ENCODE measurements around the gene PRH2. TPM values are rescaled to one million over a fixed set of nuclear protein-coding genes. Genes with fewer than 3 reads are reported as not detected.
A peak's percentile ranks its signal among the peaks of the same experiment; 100 is the strongest.

Gene PRH2
- total RNA-seq, 2 donors from 2014 or later = not detected

GRCh38 chr12:10936506-10936905 is 7.5 kb downstream of the PRH2 start:
- DNase-seq (no peak), ATAC-seq (replicated peaks in 1 of 2) (no peak)
- no peak overlapping the region for H3K27ac Mint-ChIP-seq
- no peaks in the 10 kb centered on the region for H3K9me3 Mint-ChIP-seq
- H3K36me3 Mint-ChIP-seq (ENCODE audit: insufficient read depth in 2 of 2) = no peaks in the 10 kb centered on the region
- H3K4me3 Mint-ChIP-seq = no peak overlapping the region
- no peaks in the 10 kb centered on the region for H3K4me1 Mint-ChIP-seq (ENCODE audit: low read depth)
- no peaks in the 10 kb centered on the region for H3K27me3 Mint-ChIP-seq (ENCODE audit: low read depth)

- no peak within 1 kb of the TSS for H3K4me3 Mint-ChIP-seq
- peaks cover 0 to under 1% of the 10 kb centered on the region in 2 donors for H3K9me3 Mint-ChIP-seq
- no peak within 1 kb of the TSS for H3K27ac Mint-ChIP-seq
- no peak for ATAC-seq (replicated peaks in 1 of 2)
- H3K27me3 Mint-ChIP-seq (ENCODE audit: low read depth) = no peaks in the 10 kb centered on the region
- no peak for DNase-seq
- no peaks in the 10 kb centered on the region for H3K4me1 Mint-ChIP-seq (ENCODE audit: low read depth)
- no peaks in the 10 kb centered on the region for H3K36me3 Mint-ChIP-seq (ENCODE audit: insufficient read depth in 2 of 2)
Observed at GRCh38 chr12:10939163-10939562, 10.1 kb downstream of the PRH2 start, which contains the start of gene TAS2R14. TSS of gene TAS2R14 (minus strand) at chr12:10939263. CDS start at chr12:10939207, 56 bp downstream.

GRCh38 chr12:10940389-10940788 is 11.4 kb downstream of the PRH2 start:
- Mint-ChIP-seq H3K9me3 (peaks cover 0 to 2% of the 10 kb centered on the region in 2 donors), H3K27me3 (ENCODE audit: low read depth) (no peaks in the 10 kb centered on the region), H3K27ac (no peak overlapping the region), H3K4me1 (ENCODE audit: low read depth) (no peaks in the 10 kb centered on the region), H3K4me3 (no peak overlapping the region), H3K36me3 (ENCODE audit: insufficient read depth in 2 of 2) (peaks cover 0 to 3% of the 10 kb centered on the region in 2 donors)
- DNase-seq (no peak), ATAC-seq (replicated peaks in 1 of 2) (no peak)

GRCh38 chr12:10941369-10941768 is 12.3 kb downstream of the PRH2 start:
- Mint-ChIP-seq H3K4me1 (ENCODE audit: low read depth) (no peaks in the 10 kb centered on the region), H3K36me3 (ENCODE audit: insufficient read depth in 2 of 2) (peaks cover 0 to 4% of the 10 kb centered on the region in 2 donors), H3K27ac (no peak overlapping the region), H3K27me3 (ENCODE audit: low read depth) (no peaks in the 10 kb centered on the region), H3K9me3 (peaks cover 0 to 2% of the 10 kb centered on the region in 2 donors), H3K4me3 (no peak overlapping the region)
- no peak for ATAC-seq (replicated peaks in 1 of 2)
- DNase-seq = no peak

GRCh38 chr12:10941916-10942607 is 13.0 kb downstream of the PRH2 start:
- H3K27ac Mint-ChIP-seq = no peak overlapping the region

GRCh38 chr12:10943167-10943566 is 14.1 kb downstream of the PRH2 start:
- Mint-ChIP-seq H3K27ac (peak overlapping the region; percentile 11), H3K4me1 (ENCODE audit: low read depth) (no peaks in the 10 kb centered on the region), H3K27me3 (ENCODE audit: low read depth) (no peaks in the 10 kb centered on the region), H3K4me3 (no peak overlapping the region), H3K9me3 (peaks cover 3 to 4% of the 10 kb centered on the region in 2 donors), H3K36me3 (ENCODE audit: insufficient read depth in 2 of 2) (peaks cover 3 to 4% of the 10 kb centered on the region in 2 donors)
- no peak for DNase-seq
- no peak for ATAC-seq (replicated peaks in 1 of 2)

More at GRCh38 chr12:10941916-10942607, 13.0 kb downstream of the PRH2 start:
- H3K4me3 Mint-ChIP-seq = no peak overlapping the region
- peaks cover 0 to 4% of the 10 kb centered on the region in 2 donors for H3K36me3 Mint-ChIP-seq (ENCODE audit: insufficient read depth in 2 of 2)
- no peaks in the 10 kb centered on the region for H3K4me1 Mint-ChIP-seq (ENCODE audit: low read depth)
- DNase-seq (no peak), ATAC-seq (replicated peaks in 1 of 2) (no peak)
- H3K9me3 Mint-ChIP-seq = peaks cover 2% of the 10 kb centered on the region in 2 donors
- H3K27me3 Mint-ChIP-seq (ENCODE audit: low read depth) = no peaks in the 10 kb centered on the region

GRCh38 chr12:10952645-10953044 is 23.6 kb downstream of the PRH2 start:
- DNase-seq (no peak), ATAC-seq (replicated peaks in 1 of 2) (no peak)
- Mint-ChIP-seq H3K9me3 (peaks cover 12 to 15% of the 10 kb centered on the region in 2 donors), H3K36me3 (ENCODE audit: insufficient read depth in 2 of 2) (peaks cover 13 to 15% of the 10 kb centered on the region in 2 donors), H3K4me3 (no peak overlapping the region), H3K27me3 (ENCODE audit: low read depth) (no peaks in the 10 kb centered on the region), H3K27ac (no peak overlapping the region), H3K4me1 (ENCODE audit: low read depth) (peaks cover 8% of the 10 kb centered on the region)

- no peak for ATAC-seq (replicated peaks in 1 of 2)
- peaks cover 9 to 10% of the 10 kb centered on the region in 2 donors for H3K36me3 Mint-ChIP-seq (ENCODE audit: insufficient read depth in 2 of 2)
- no peak overlapping the region for H3K4me3 Mint-ChIP-seq
- peaks cover 11% of the 10 kb centered on the region for H3K4me1 Mint-ChIP-seq (ENCODE audit: low read depth)
- H3K27ac Mint-ChIP-seq = no peak overlapping the region
- no peaks in the 10 kb centered on the region for H3K27me3 Mint-ChIP-seq (ENCODE audit: low read depth)
- peaks cover 5 to 7% of the 10 kb centered on the region in 2 donors for H3K9me3 Mint-ChIP-seq
- DNase-seq = no peak
Observed at GRCh38 chr12:10956085-10956484, 27.0 kb downstream of the PRH2 start.

- Mint-ChIP-seq H3K27ac (no peak overlapping the region), H3K9me3 (peaks cover 5 to 7% of the 10 kb centered on the region in 2 donors), H3K27me3 (ENCODE audit: low read depth) (no peaks in the 10 kb centered on the region), H3K36me3 (ENCODE audit: insufficient read depth in 2 of 2) (peaks cover 9 to 10% of the 10 kb centered on the region in 2 donors), H3K4me1 (ENCODE audit: low read depth) (peaks cover 13% of the 10 kb centered on the region), H3K4me3 (no peak overlapping the region)
- DNase-seq = no peak
- no peak for ATAC-seq (replicated peaks in 1 of 2)
Observed at GRCh38 chr12:10957741-10958140, 28.7 kb downstream of the PRH2 start.

GRCh38 chr12:10959804-10960203 is 30.8 kb downstream of the PRH2 start:
- ATAC-seq (replicated peaks in 1 of 2) = no peak
- Mint-ChIP-seq H3K4me3 (no peak overlapping the region), H3K27ac (no peak overlapping the region), H3K9me3 (peaks cover 4 to 5% of the 10 kb centered on the region in 2 donors), H3K4me1 (ENCODE audit: low read depth) (peaks cover 13% of the 10 kb centered on the region), H3K36me3 (ENCODE audit: insufficient read depth in 2 of 2) (peaks cover 5 to 7% of the 10 kb centered on the region in 2 donors), H3K27me3 (ENCODE audit: low read depth) (no peaks in the 10 kb centered on the region)
- no peak for DNase-seq

GRCh38 chr12:10960211-10960610 is 31.2 kb downstream of the PRH2 start:
- DNase-seq (no peak), ATAC-seq (replicated peaks in 1 of 2) (no peak)
- H3K9me3 Mint-ChIP-seq = peaks cover under 1 to 5% of the 10 kb centered on the region in 2 donors
- H3K4me1 Mint-ChIP-seq (ENCODE audit: low read depth) = peaks cover 13% of the 10 kb centered on the region
- peaks cover 2 to 7% of the 10 kb centered on the region in 2 donors for H3K36me3 Mint-ChIP-seq (ENCODE audit: insufficient read depth in 2 of 2)
- H3K4me3 Mint-ChIP-seq = no peak overlapping the region
- no peaks in the 10 kb centered on the region for H3K27me3 Mint-ChIP-seq (ENCODE audit: low read depth)
- H3K27ac Mint-ChIP-seq = no peak overlapping the region

GRCh38 chr12:10965476-10965875 is 36.4 kb downstream of the PRH2 start:
- no peaks in the 10 kb centered on the region for H3K9me3 Mint-ChIP-seq
- H3K36me3 Mint-ChIP-seq (ENCODE audit: insufficient read depth in 2 of 2) = peaks cover 0 to 2% of the 10 kb centered on the region in 2 donors
- ATAC-seq (replicated peaks in 1 of 2) (no peak), DNase-seq (no peak)
- no peaks in the 10 kb centered on the region for H3K27me3 Mint-ChIP-seq (ENCODE audit: low read depth)
- H3K4me3 Mint-ChIP-seq = no peak overlapping the region
- H3K27ac Mint-ChIP-seq = no peak overlapping the region
- peaks cover 5% of the 10 kb centered on the region for H3K4me1 Mint-ChIP-seq (ENCODE audit: low read depth)

GRCh38 chr12:10966314-10966713 is 37.3 kb downstream of the PRH2 start:
- Mint-ChIP-seq H3K4me1 (ENCODE audit: low read depth) (no peaks in the 10 kb centered on the region), H3K4me3 (no peak overlapping the region), H3K27me3 (ENCODE audit: low read depth) (no peaks in the 10 kb centered on the region), H3K36me3 (ENCODE audit: insufficient read depth in 2 of 2) (peaks cover 0 to 2% of the 10 kb centered on the region in 2 donors), H3K27ac (no peak overlapping the region), H3K9me3 (no peaks in the 10 kb centered on the region)
- DNase-seq (no peak), ATAC-seq (replicated peaks in 1 of 2) (no peak)

GRCh38 chr12:10967409-10967808 is 38.4 kb downstream of the PRH2 start:
- DNase-seq (no peak), ATAC-seq (replicated peaks in 1 of 2) (no peak)
- peaks cover 0 to 2% of the 10 kb centered on the region in 2 donors for H3K36me3 Mint-ChIP-seq (ENCODE audit: insufficient read depth in 2 of 2)
- no peaks in the 10 kb centered on the region for H3K4me1 Mint-ChIP-seq (ENCODE audit: low read depth)
- H3K27me3 Mint-ChIP-seq (ENCODE audit: low read depth) = no peaks in the 10 kb centered on the region
- no peak overlapping the region for H3K27ac Mint-ChIP-seq
- no peak overlapping the region for H3K4me3 Mint-ChIP-seq
- no peaks in the 10 kb centered on the region for H3K9me3 Mint-ChIP-seq

All from activated T-cell treated with anti-CD3 and anti-CD28 coated beads, Interleukin-2, amount 50 U/mL, for 72 hours (primary cell).